Cerebellar nuclear complex (tissue), 1 donor: Measurements from ENCODE around the gene HDHD2.

ENCODE experiments used
- DNase-seq, 2 experiments: peaks; one replicate each; lab custom pipeline; 2025; lab: John Stamatoyannopoulos, UW

HDHD2 gene

DNA sequence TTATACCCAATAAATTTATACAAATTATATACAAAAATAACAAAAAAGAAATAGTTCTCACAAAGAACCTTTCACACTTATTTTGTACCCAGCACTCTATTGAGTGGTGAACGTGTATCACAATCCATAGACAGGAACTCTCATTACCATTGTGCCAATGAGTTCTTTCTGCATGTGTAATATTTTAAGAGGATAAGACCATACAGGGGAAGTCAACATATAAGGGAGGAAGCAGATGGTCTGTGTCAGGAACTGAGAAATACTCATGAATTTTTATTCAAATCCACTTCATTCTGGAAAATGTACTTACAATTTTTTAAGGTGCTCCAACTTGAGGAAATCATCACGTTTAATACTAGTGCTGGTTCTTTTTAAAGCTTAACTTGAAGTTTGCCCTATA, 87.8 kb downstream of the HDHD2 start:
- DNase-seq: no peak
